GM21786 (cell line): ENCODE results near the gene PACRGL.

Source experiments
- ATAC-seq: cut with Tn5 transposase; IDR thresholded peaks from one replicate; pipeline ENCODE4 v1.9.1; 2021; ENCODE audit not compliant: unreplicated experiment

Gene PACRGL

GRCh38 chr4:20700007-20700761, at the start of gene PACRGL:
Gene PACRGL, plus strand, starts transcription at chr4:20700458. Its CDS starts 4,024 bp downstream, at chr4:20704482.
- ATAC-seq = peak; percentile 100

- ATAC-seq = no peak
Measured at GRCh38 chr4:20652226-20652885, 47.9 kb upstream of the PACRGL start.

GRCh38 chr4:20658456-20658855, 41.8 kb upstream of the PACRGL start:
- ATAC-seq = no peak

GRCh38 chr4:20662851-20663250, 37.4 kb upstream of the PACRGL start:
- ATAC-seq = no peak

- ATAC-seq = no peak
Measured at GRCh38 chr4:20666012-20666860, 34.0 kb upstream of the PACRGL start.

- no peak for ATAC-seq
Measured at GRCh38 chr4:20672262-20672661, 28.0 kb upstream of the PACRGL start.

GRCh38 chr4:20675786-20676185, 24.5 kb upstream of the PACRGL start:
- ATAC-seq = no peak

- ATAC-seq = no peak
Measured at GRCh38 chr4:20676501-20677197, 23.6 kb upstream of the PACRGL start.

- ATAC-seq = no peak
Measured at GRCh38 chr4:20678400-20678799, 21.9 kb upstream of the PACRGL start.

- ATAC-seq = no peak
Measured at GRCh38 chr4:20679951-20680350, 20.3 kb upstream of the PACRGL start.

GRCh38 chr4:20680736-20681135, 19.5 kb upstream of the PACRGL start:
- no peak for ATAC-seq

GRCh38 chr4:20681271-20681670, 19.0 kb upstream of the PACRGL start:
- no peak for ATAC-seq

GRCh38 chr4:20682853-20683252, 17.4 kb upstream of the PACRGL start:
- ATAC-seq = no peak

- ATAC-seq = no peak
Measured at GRCh38 chr4:20683766-20684165, 16.5 kb upstream of the PACRGL start.

GRCh38 chr4:20684852-20685763, 15.2 kb upstream of the PACRGL start:
- ATAC-seq = no peak

- no peak for ATAC-seq
Measured at GRCh38 chr4:20687864-20688263, 12.4 kb upstream of the PACRGL start.

- ATAC-seq = no peak
Measured at GRCh38 chr4:20696815-20697214, 3.4 kb upstream of the PACRGL start.

GRCh38 chr4:20698382-20698781, 1.9 kb upstream of the PACRGL start:
- no peak for ATAC-seq

- no peak for ATAC-seq
Measured at GRCh38 chr4:20698820-20699219, 1.4 kb upstream of the PACRGL start.

- no peak for ATAC-seq
Measured at GRCh38 chr4:20711335-20711734, 11.1 kb downstream of the PACRGL start.
